HCT116 (cell line): ENCODE measurements around the gene PPP1R1A.

Experiments used
- ATF3 ChIP-seq: IDR thresholded peaks from 2 replicates; pipeline ENCODE4 v1.6.1; 2012
- CEBPB ChIP-seq: IDR thresholded peaks from 2 replicates; pipeline ENCODE4 v1.6.1; 2012; ENCODE audit warnings: low read depth
- CTCF ChIP-seq, 3 experiments: fragments of 200-600 bp in 1 of 3; sonication (generic) in 1 of 3; IDR thresholded peaks in 2 of 3; conservative IDR thresholded peaks in 1 of 3; 2 replicates each; pipeline ENCODE4 v1.5.1; 2012 to 2017; ENCODE audit warnings: low read depth in 2 of 3, low read length in 2 of 3, antibody characterized with exemption in 1 of 3, borderline replicate concordance in 1 of 3, control low read depth in 1 of 3, mild to moderate bottlenecking in 1 of 3, mixed read lengths in 1 of 3, mixed run types in 1 of 3, moderate library complexity in 1 of 3; ENCODE audit not compliant: insufficient read depth in 1 of 3
- EZH2 ChIP-seq: fragments of 200-600 bp; sonication (generic); IDR thresholded peaks from 2 replicates; pipeline ENCODE4 v1.6.1; 2017; ENCODE audit warnings: antibody characterized with exemption, mixed run types
- EZH2phosphoT487 ChIP-seq: fragments of 200-600 bp; IDR thresholded peaks from 2 replicates; pipeline ENCODE4 v1.6.1; 2018; ENCODE audit warnings: antibody characterized with exemption, borderline replicate concordance
- MAX ChIP-seq: IDR thresholded peaks from 2 replicates; pipeline ENCODE4 v1.6.1; 2012
- POLR2A ChIP-seq: IDR thresholded peaks from 2 replicates; pipeline ENCODE4 v1.7.0; 2011; ENCODE audit warnings: borderline replicate concordance; ENCODE audit not compliant: insufficient read depth, insufficient read length; ENCODE audit errors: extremely low read depth
- POLR2AphosphoS5 ChIP-seq: IDR thresholded peaks from 2 replicates; pipeline ENCODE4 v1.6.1; 2011; ENCODE audit warnings: mild to moderate bottlenecking, low read depth, low read length, moderate library complexity
- REST ChIP-seq: IDR thresholded peaks from 2 replicates; pipeline ENCODE4 v1.6.1; 2012; ENCODE audit warnings: low read depth
- SP1 ChIP-seq: IDR thresholded peaks from 2 replicates; pipeline ENCODE4 v1.6.1; 2012; ENCODE audit warnings: low read depth
- SRF ChIP-seq: IDR thresholded peaks from 2 replicates; pipeline ENCODE4 v1.6.1; 2012; ENCODE audit warnings: low read depth
- YY1 ChIP-seq: IDR thresholded peaks from 2 replicates; pipeline ENCODE4 v1.6.1; 2011; ENCODE audit warnings: low read length, low read depth, moderate library complexity, mild to moderate bottlenecking; ENCODE audit not compliant: insufficient replicate concordance; ENCODE audit errors: extremely low read depth
- ZFX ChIP-seq: fragments of 450-650 bp; IDR thresholded peaks from 2 replicates; pipeline ENCODE4 v1.6.1; 2017
- ZNF274 ChIP-seq: fragments of 200-500 bp; sonication (Bioruptor generic); IDR thresholded peaks from 2 replicates; pipeline ENCODE4 v1.6.1; 2014; ENCODE audit warnings: mild to moderate bottlenecking, low read depth, low read length, inconsistent platforms

GRCh38 chr12:54588110-54588889, at the start of gene PPP1R1A:
- TF ChIP-seq EZH2 (no peak), POLR2A (no peak), POLR2AphosphoS5 (no peak), CTCF (IDR thresholded peaks at IDR 0.05 in 2 of 3, conservative IDR thresholded peaks at IDR 0.05 in 1 of 3; ENCODE audit: borderline replicate concordance in 1 of 3, insufficient read depth in 1 of 3, low read depth in 2 of 3, low read length in 2 of 3) (no peak), YY1 (no peak), EZH2phosphoT487 (no peak), CEBPB (no peak), ZFX (no peak), SRF (no peak), REST (no peak), SP1 (no peak), MAX (no peak), ATF3 (no peak), ZNF274 (no peak)
